ENCODE data around the gene MYADM.

- TF ChIP-seq, protein P1, sequence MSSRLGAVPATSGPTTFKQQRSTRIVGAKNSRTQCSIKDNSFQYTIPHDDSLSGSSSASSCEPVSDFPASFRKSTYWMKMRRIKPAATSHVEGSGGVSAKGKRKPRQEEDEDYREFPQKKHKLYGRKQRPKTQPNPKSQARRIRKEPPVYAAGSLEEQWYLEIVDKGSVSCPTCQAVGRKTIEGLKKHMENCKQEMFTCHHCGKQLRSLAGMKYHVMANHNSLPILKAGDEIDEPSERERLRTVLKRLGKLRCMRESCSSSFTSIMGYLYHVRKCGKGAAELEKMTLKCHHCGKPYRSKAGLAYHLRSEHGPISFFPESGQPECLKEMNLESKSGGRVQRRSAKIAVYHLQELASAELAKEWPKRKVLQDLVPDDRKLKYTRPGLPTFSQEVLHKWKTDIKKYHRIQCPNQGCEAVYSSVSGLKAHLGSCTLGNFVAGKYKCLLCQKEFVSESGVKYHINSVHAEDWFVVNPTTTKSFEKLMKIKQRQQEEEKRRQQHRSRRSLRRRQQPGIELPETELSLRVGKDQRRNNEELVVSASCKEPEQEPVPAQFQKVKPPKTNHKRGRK (CRISPR knock-in tag; IDR thresholded peaks at IDR 0.05; ENCODE audit: borderline replicate concordance): no peak
- TF ChIP-seq, protein P2, sequence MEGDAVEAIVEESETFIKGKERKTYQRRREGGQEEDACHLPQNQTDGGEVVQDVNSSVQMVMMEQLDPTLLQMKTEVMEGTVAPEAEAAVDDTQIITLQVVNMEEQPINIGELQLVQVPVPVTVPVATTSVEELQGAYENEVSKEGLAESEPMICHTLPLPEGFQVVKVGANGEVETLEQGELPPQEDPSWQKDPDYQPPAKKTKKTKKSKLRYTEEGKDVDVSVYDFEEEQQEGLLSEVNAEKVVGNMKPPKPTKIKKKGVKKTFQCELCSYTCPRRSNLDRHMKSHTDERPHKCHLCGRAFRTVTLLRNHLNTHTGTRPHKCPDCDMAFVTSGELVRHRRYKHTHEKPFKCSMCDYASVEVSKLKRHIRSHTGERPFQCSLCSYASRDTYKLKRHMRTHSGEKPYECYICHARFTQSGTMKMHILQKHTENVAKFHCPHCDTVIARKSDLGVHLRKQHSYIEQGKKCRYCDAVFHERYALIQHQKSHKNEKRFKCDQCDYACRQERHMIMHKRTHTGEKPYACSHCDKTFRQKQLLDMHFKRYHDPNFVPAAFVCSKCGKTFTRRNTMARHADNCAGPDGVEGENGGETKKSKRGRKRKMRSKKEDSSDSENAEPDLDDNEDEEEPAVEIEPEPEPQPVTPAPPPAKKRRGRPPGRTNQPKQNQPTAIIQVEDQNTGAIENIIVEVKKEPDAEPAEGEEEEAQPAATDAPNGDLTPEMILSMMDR (IDR thresholded peaks at IDR 0.05): no peak
Observed at GRCh38 chr19:53885036-53885435, 17.4 kb downstream of the MYADM start.

Data from WTC11 (cell line).